Endothelial cell of umbilical vein (primary cell): Measurements from ENCODE around the gene CD2AP. TPM values are rescaled to one million over a fixed set of nuclear protein-coding genes. Genes with fewer than 3 reads are reported as not detected.

Experiments used
- BruUV-seq: library from RNA; stranded (reverse); fragments of 400-500 nt; replicated peaks from 2 replicates; lab custom pipeline; 2021; lab: Mats Ljungman, UMichigan
- CTCF ChIA-PET: fragments of 300-600, 350-600 bp; sonication (Branson Sonifier 250); formaldehyde crosslinking; loops from one replicate; lab custom pipeline; 2021; ENCODE audit warnings: antibody characterized with exemption, inconsistent platforms; lab: Charles Lee
- POLR2A ChIA-PET: fragments of 300-600, 350-600 bp; sonication (Branson Sonifier 250); formaldehyde crosslinking; loops from one replicate; lab custom pipeline; 2021; ENCODE audit warnings: antibody characterized with exemption, inconsistent platforms; lab: Charles Lee
- DNase-seq: peaks from one replicate; pipeline ENCODE4 v3.0.0-alpha.2; 2011; ENCODE audit warnings: low read depth, low spot score
- FAIRE-seq: peaks from 2 replicates; lab custom pipeline; 2011; peaks lifted over from hg19 to GRCh38; lab: Jason Lieb, UNC
- H2AFZ ChIP-seq: 2 replicates; pipeline ENCODE4 v1.6.0; 2012; ENCODE audit warnings: low read depth, low read length, control low read depth, inconsistent platforms
- H3K27ac ChIP-seq: 2 replicates; pipeline ENCODE4 v1.5.1; 2011; ENCODE audit warnings: low read depth, mild to moderate bottlenecking, control low read depth, low read length, moderate library complexity; ENCODE audit not compliant: insufficient read depth
- H3K27me3 ChIP-seq, 2 experiments: 2 replicates each; pipeline versions ENCODE4 v1.6.0 to v1.6.1; 2011; ENCODE audit warnings: low read length in 2 of 2, mixed read lengths in 1 of 2; ENCODE audit not compliant: control insufficient read depth in 2 of 2, insufficient read depth in 2 of 2
- H3K36me3 ChIP-seq, 2 experiments: 2 replicates in 1 of 2; 3 replicates in 1 of 2; pipeline ENCODE4 v1.5.1; 2011; ENCODE audit warnings: low read length in 2 of 2, mild to moderate bottlenecking in 1 of 2, moderate library complexity in 1 of 2; ENCODE audit not compliant: control insufficient read depth in 2 of 2, insufficient read depth in 2 of 2; ENCODE audit errors: extremely low read depth in 1 of 2
- H3K4me1 ChIP-seq: 3 replicates; pipeline ENCODE4 v1.5.1; 2011; ENCODE audit warnings: mild to moderate bottlenecking, low read length; ENCODE audit not compliant: control insufficient read depth, insufficient read depth; ENCODE audit errors: extremely low read depth
- H3K4me2 ChIP-seq: 2 replicates; pipeline ENCODE4 v1.6.1; 2011; ENCODE audit warnings: low read length, control low read depth, mixed read lengths; ENCODE audit not compliant: insufficient read depth
- H3K4me3 ChIP-seq, 3 experiments: fragments of 200-600 bp in 1 of 3; sonication (generic), shearing (Covaris generic) in 1 of 3; replicated peaks in 1 of 3; 2 replicates each; pipeline ENCODE4 v1.5.1; 2011 to 2016; ENCODE audit warnings: control low read depth in 3 of 3, low read length in 3 of 3, mild to moderate bottlenecking in 2 of 3, inconsistent platforms in 1 of 3, low read depth in 1 of 3, moderate library complexity in 1 of 3; ENCODE audit not compliant: insufficient read depth in 1 of 3
- H3K79me2 ChIP-seq: 2 replicates; pipeline ENCODE4 v1.6.0; 2012; ENCODE audit warnings: low read length, inconsistent platforms; ENCODE audit not compliant: control insufficient read depth, insufficient read depth
- H3K9ac ChIP-seq: replicated peaks from 2 replicates; pipeline ENCODE3; 2011; ENCODE audit warnings: low read length, control low read depth; ENCODE audit not compliant: insufficient read depth; ENCODE audit errors: extremely low read depth
- H3K9me1 ChIP-seq: replicated peaks from 3 replicates; pipeline ENCODE4 v1.6.0; 2011; ENCODE audit warnings: mild to moderate bottlenecking, low read length; ENCODE audit not compliant: control insufficient read depth, insufficient read depth; ENCODE audit errors: extremely low read depth
- H3K9me3 ChIP-seq: replicated peaks from 2 replicates; pipeline ENCODE4 v1.5.1; 2012; ENCODE audit warnings: low read length, inconsistent platforms; ENCODE audit not compliant: control insufficient read depth, insufficient read depth
- H4K20me1 ChIP-seq: replicated peaks from 2 replicates; pipeline ENCODE3; 2011; ENCODE audit warnings: mild to moderate bottlenecking, low read length; ENCODE audit not compliant: control insufficient read depth, insufficient read depth; ENCODE audit errors: extremely low read depth
- EZH2 ChIP-seq: IDR thresholded peaks from 2 replicates; pipeline ENCODE4 v1.6.1; 2012; ENCODE audit warnings: borderline replicate concordance, low read depth, mild to moderate bottlenecking, moderate library complexity, low read length, inconsistent platforms; ENCODE audit not compliant: severe bottlenecking
- JUN ChIP-seq: IDR thresholded peaks from 2 replicates; pipeline ENCODE4 v1.6.1; 2011; ENCODE audit warnings: borderline replicate concordance, low read depth; ENCODE audit not compliant: insufficient read length, insufficient read depth
- MYC ChIP-seq: IDR thresholded peaks from one replicate; pipeline ENCODE4 v1.6.1; 2011; ENCODE audit warnings: mild to moderate bottlenecking, low read depth, low read length
- POLR2AphosphoS5 ChIP-seq: IDR thresholded peaks from 2 replicates; pipeline ENCODE4 v1.6.1; 2012; ENCODE audit warnings: low read depth, mild to moderate bottlenecking, control low read depth, low read length, moderate library complexity; ENCODE audit not compliant: insufficient read depth
- dilution Hi-C: fragments of 300-500 bp; cut with MboI; formaldehyde crosslinking; loops from one replicate; pipeline ENCODE4 v1.15.0; 2019; ENCODE audit warnings: low sequenced_read_pairs; ENCODE audit not compliant: extremely low pct_ligation_motif_present
- intact Hi-C: fragments of 100-400 bp; cut with micrococcal nuclease; formaldehyde crosslinking; loops from one replicate; pipeline ENCODE4 v1.10.0; 2022
- polyA plus RNA-seq, 4 experiments: library from polyadenylated mRNA; depleted of rRNA in 3 of 4; stranded (reverse) in 3 of 4; unstranded in 1 of 4; fragments of >200 nt; gene quantifications; 2 replicates each; pipeline versions ENCODE4 v1.2.1 to v1.2.3, GENCODE V29; 2011 to 2012; ENCODE audit warnings: missing spikeins in 1 of 4
- total RNA-seq: library from RNA; stranded (reverse); gene quantifications from 2 replicates; pipeline ENCODE4 v1.2.3, GENCODE V29; 2021
- TF ChIP-seq, protein P1 (sequence below), 2 donors: IDR thresholded peaks; 1 replicate in 1 of 2; 2 replicates in 1 of 2; pipeline ENCODE4 v1.5.1; 2011; ENCODE audit warnings: low read length in 2 of 2, mild to moderate bottlenecking in 2 of 2, moderate library complexity in 2 of 2, control low read depth in 1 of 2, inconsistent platforms in 1 of 2, low read depth in 1 of 2; ENCODE audit not compliant: insufficient read depth in 1 of 2; ENCODE audit errors: extremely low read depth in 1 of 2

The CD2AP gene
- total and polyA plus RNA-seq, 2 donors (not counting 3 experiments of a cell fraction or from before 2014, with no cell fraction given), result 4.2 to 39.8 TPM

DNA sequence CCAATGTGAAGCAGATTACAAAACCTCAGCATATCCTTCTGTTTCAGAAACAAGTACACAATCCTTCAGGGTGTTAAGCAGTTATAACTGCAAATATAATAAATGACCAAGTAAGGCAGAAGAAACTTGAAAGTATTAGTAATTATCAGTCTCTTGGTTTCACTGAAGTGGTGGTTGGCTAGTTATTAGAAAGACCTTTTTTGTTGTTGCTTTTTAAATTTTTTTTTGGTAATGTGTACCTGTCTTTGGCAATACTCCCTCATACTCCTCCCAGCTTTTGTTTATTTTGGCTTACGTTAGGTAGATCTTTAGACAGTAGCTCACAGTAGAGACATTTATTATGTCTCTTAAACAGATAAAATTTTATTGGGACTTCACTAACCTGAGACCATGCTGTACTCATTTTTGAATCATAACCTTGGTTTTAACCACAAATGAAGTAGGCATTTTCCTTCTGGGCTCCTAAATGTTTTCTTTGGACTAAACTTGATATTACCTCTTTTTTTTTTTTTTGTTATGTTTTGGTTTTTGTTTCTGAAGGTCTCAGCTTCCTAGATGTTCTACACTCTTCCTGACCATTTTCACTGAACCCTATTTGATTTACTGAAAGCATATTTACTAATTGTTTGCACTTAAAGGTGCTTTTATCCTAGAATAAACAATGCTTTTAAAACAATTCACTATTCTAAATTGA is 6.4 kb downstream of the CD2AP start:
- Histone ChIP-seq H3K4me1 (peaks cover 22% of the 10 kb centered on the region), H3K4me2 (no peak overlapping the region), H3K27ac (no peak overlapping the region), H3K9me1 (peaks cover 3% of the 10 kb centered on the region), H3K36me3 (no peaks in the 10 kb centered on the region), H4K20me1 (peaks cover 16% of the 10 kb centered on the region), H3K27me3 (no peaks in the 10 kb centered on the region), H3K79me2 (peaks cover 89% of the 10 kb centered on the region), H2AFZ (no peak overlapping the region), H3K9me3 (no peaks in the 10 kb centered on the region), H3K4me3 (no peak overlapping the region), H3K9ac (no peak overlapping the region)
- BruUV-seq, result no TSS peak
- POLR2A ChIA-PET, result no interaction called here
- dilution Hi-C loops, result no loop called here
- intact Hi-C loops, result no loop called here
- DNase-seq, result peak; percentile 29
- CTCF ChIA-PET, result interaction anchor here (0.7 to 1.7 kb wide), 6 partner anchors 10 to 148 kb away, joined by 3 to 5 read pairs (median 4); no protein-coding TSS in a partner anchor
- TF ChIP-seq MYC (no peak), POLR2AphosphoS5 (no peak), JUN (no peak), EZH2 (no peak)
- TF ChIP-seq, protein P1, sequence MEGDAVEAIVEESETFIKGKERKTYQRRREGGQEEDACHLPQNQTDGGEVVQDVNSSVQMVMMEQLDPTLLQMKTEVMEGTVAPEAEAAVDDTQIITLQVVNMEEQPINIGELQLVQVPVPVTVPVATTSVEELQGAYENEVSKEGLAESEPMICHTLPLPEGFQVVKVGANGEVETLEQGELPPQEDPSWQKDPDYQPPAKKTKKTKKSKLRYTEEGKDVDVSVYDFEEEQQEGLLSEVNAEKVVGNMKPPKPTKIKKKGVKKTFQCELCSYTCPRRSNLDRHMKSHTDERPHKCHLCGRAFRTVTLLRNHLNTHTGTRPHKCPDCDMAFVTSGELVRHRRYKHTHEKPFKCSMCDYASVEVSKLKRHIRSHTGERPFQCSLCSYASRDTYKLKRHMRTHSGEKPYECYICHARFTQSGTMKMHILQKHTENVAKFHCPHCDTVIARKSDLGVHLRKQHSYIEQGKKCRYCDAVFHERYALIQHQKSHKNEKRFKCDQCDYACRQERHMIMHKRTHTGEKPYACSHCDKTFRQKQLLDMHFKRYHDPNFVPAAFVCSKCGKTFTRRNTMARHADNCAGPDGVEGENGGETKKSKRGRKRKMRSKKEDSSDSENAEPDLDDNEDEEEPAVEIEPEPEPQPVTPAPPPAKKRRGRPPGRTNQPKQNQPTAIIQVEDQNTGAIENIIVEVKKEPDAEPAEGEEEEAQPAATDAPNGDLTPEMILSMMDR (IDR thresholded peaks at IDR 0.05; ENCODE audit: extremely low read depth in 1 of 2, insufficient read depth in 1 of 2, low read depth in 1 of 2, low read length in 2 of 2), result no peak
- FAIRE-seq, result no peak
